ENCODE measurements around the gene KRTAP10-5. TPM values are rescaled to one million over a fixed set of nuclear protein-coding genes. Genes with fewer than 3 reads are reported as not detected.
"Not testable (repeated sequence)": the region's sequence is repeated elsewhere in the genome, so short reads cannot be mapped to it uniquely, and the experiment has no call there.

Gene KRTAP10-5
- total RNA-seq (2021) = not detected in 3 replicates
- percentile 21 among the genes with signal in this experiment for Bru-seq, nascent RNA
- long read RNA-seq, experiment 1 = 0 reads
- long read RNA-seq, experiment 2 = 0 reads
- long read RNA-seq, experiment 3 = 0 reads

GRCh38 chr21:44580231-44580821 is at the start of gene KRTAP10-5:
Gene KRTAP10-5 (minus strand): TSS chr21:44580604. CDS start chr21:44580578, 26 bp downstream.
- not testable (repeated sequence) for ATAC-seq

GRCh38 chr21:44628707-44629391 is 48.4 kb upstream of the KRTAP10-5 start:
- H3K27ac Mint-ChIP-seq = no peak overlapping the region
- TF ChIP-seq CREM (CRISPR knock-in tag; IDR thresholded peaks at IDR 0.05) (no peak), ESRRA (CRISPR knock-in tag; IDR thresholded peaks at IDR 0.05; ENCODE audit: borderline replicate concordance) (no peak), ZBTB43 (CRISPR knock-in tag; IDR thresholded peaks at IDR 0.05) (no peak), ZNF671 (CRISPR knock-in tag; IDR thresholded peaks at IDR 0.05) (no peak), ZSCAN18 (CRISPR knock-in tag; IDR thresholded peaks at IDR 0.05) (no peak), ZMAT4 (CRISPR knock-in tag; IDR thresholded peaks at IDR 0.05) (no peak), ZNF396 (CRISPR knock-in tag; IDR thresholded peaks at IDR 0.05; ENCODE audit: borderline replicate concordance) (no peak), ZBTB21 (CRISPR knock-in tag; IDR thresholded peaks at IDR 0.05; ENCODE audit: borderline replicate concordance) (no peak), NFATC4 (CRISPR knock-in tag; IDR thresholded peaks at IDR 0.05) (no peak), E2F1 (CRISPR knock-in tag; IDR thresholded peaks at IDR 0.05) (no peak), ZNF416 (CRISPR knock-in tag; IDR thresholded peaks at IDR 0.05) (no peak), ZNF532 (CRISPR knock-in tag; IDR thresholded peaks at IDR 0.05; ENCODE audit: borderline replicate concordance) (no peak), NR2C2 (CRISPR knock-in tag; IDR thresholded peaks at IDR 0.05) (no peak), SMAD4 (CRISPR knock-in tag; IDR thresholded peaks at IDR 0.05) (no peak), OVOL2 (CRISPR knock-in tag; IDR thresholded peaks at IDR 0.05; ENCODE audit: borderline replicate concordance) (no peak)
- ATAC-seq = no peak

More at GRCh38 chr21:44580231-44580821, at the start of gene KRTAP10-5:
- H3K4me3 Mint-ChIP-seq; H3K27me3 Mint-ChIP-seq (ENCODE audit: low read depth); POLR2A ChIA-PET; DNase-seq (ENCODE audit: low spot score); H3K27ac Mint-ChIP-seq; H3K4me1 Mint-ChIP-seq: not testable (repeated sequence)
- Mint-ChIP-seq H3K36me3 (peaks cover 21% of the 10 kb centered on the region), H3K9me3 (peaks cover 34% of the 10 kb centered on the region)
- CTCF ChIA-PET = interaction anchor here (1.0 to 2.2 kb wide), 4 partner anchors 31 to 213 kb away, joined by 3 to 9 read pairs (median 4); no protein-coding TSS in a partner anchor

GRCh38 chr21:44627831-44628233 is 47.4 kb upstream of the KRTAP10-5 start:
- DNase-seq (ENCODE audit: low spot score); H3K27ac Mint-ChIP-seq; H3K27me3 Mint-ChIP-seq (ENCODE audit: low read depth); POLR2A ChIA-PET; ATAC-seq; H3K4me3 Mint-ChIP-seq; H3K4me1 Mint-ChIP-seq: not testable (repeated sequence)
- peaks cover 38% of the 10 kb centered on the region for H3K36me3 Mint-ChIP-seq
- peaks cover 50% of the 10 kb centered on the region for H3K9me3 Mint-ChIP-seq
- CTCF ChIA-PET = interaction anchor here (1.0 kb wide), 1 partner anchor 19 kb away, joined by 4 read pairs; the partner anchor contains the start of gene KRTAP10-11

More at GRCh38 chr21:44628707-44629391, 48.4 kb upstream of the KRTAP10-5 start:
- peaks cover 35% of the 10 kb centered on the region for H3K36me3 Mint-ChIP-seq
- POLR2A ChIA-PET = no interaction called here
- no peak overlapping the region for H3K4me3 Mint-ChIP-seq
- CTCF ChIA-PET = no interaction called here
- DNase-seq (ENCODE audit: low spot score) = no peak
- peaks cover 46% of the 10 kb centered on the region for H3K9me3 Mint-ChIP-seq
- H3K4me1 Mint-ChIP-seq = peaks cover 3% of the 10 kb centered on the region; the same call in 1 of the 2 replicates
- H3K27me3 Mint-ChIP-seq (ENCODE audit: low read depth) = peaks cover 7% of the 10 kb centered on the region; the same call in 1 of the 2 replicates

- ATAC-seq; POLR2A ChIA-PET; H3K4me1 Mint-ChIP-seq; H3K4me3 Mint-ChIP-seq; H3K27me3 Mint-ChIP-seq (ENCODE audit: low read depth); DNase-seq (ENCODE audit: low spot score); H3K27ac Mint-ChIP-seq: not testable (repeated sequence)
- H3K36me3 Mint-ChIP-seq = peaks cover 41% of the 10 kb centered on the region
- CTCF ChIA-PET = interaction anchor here (0.7 to 1.0 kb wide), 3 partner anchors 9 to 114 kb away, joined by 3 to 5 read pairs (median 4); partner anchors contain the start of gene KRTAP10-11
- H3K9me3 Mint-ChIP-seq = peaks cover 50% of the 10 kb centered on the region
These were observed 46.9 kb upstream of the KRTAP10-5 start for GRCh38 chr21:44627181-44627822.
